Measurements from ENCODE around the gene STK32C.

GRCh38 chr10:132182591-132182990 lies 125.2 kb downstream of the STK32C start:
- TF ChIP-seq CTCF (IDR thresholded peaks at IDR 0.05 in 4 of 5, conservative IDR thresholded peaks at IDR 0.05 in 1 of 5): no peak
- no peak for TF ChIP-seq POLR2A (IDR thresholded peaks at IDR 0.05)

Data from gastrocnemius medialis (tissue), 4 donors.